H1 (cell line): ENCODE measurements around the gene FOXF1. TPM values are rescaled to one million over a fixed set of nuclear protein-coding genes. Genes with fewer than 3 reads are reported as not detected.

ENCODE experiments used
- CTBP2 ChIP-seq: IDR thresholded peaks from 2 replicates; pipeline ENCODE4 v1.7.0; 2011; ENCODE audit warnings: borderline replicate concordance, mild to moderate bottlenecking, moderate library complexity, mixed read lengths, low read length; ENCODE audit not compliant: insufficient read depth, insufficient read length
- EP300 ChIP-seq, 2 experiments: IDR thresholded peaks; 1 replicate in 1 of 2; 2 replicates in 1 of 2; pipeline ENCODE4 v1.6.1; 2011 to 2012; ENCODE audit warnings: low read depth in 2 of 2, low read length in 2 of 2, mild to moderate bottlenecking in 2 of 2, borderline replicate concordance in 1 of 2, inconsistent platforms in 1 of 2, moderate library complexity in 1 of 2
- GABPA ChIP-seq: IDR thresholded peaks from 2 replicates; pipeline ENCODE4 v1.6.1; 2011; ENCODE audit warnings: mild to moderate bottlenecking, low read length, moderate library complexity, borderline replicate concordance; ENCODE audit not compliant: insufficient read depth
- JUND ChIP-seq: IDR thresholded peaks from 2 replicates; pipeline ENCODE4 v1.6.1; 2011; ENCODE audit warnings: mild to moderate bottlenecking, improper control_type of control experiment, low read length
- MAX ChIP-seq: IDR thresholded peaks from 2 replicates; pipeline ENCODE4 v1.6.1; 2012; ENCODE audit warnings: inconsistent platforms
- POLR2A ChIP-seq, 2 experiments: IDR thresholded peaks; 1 replicate in 1 of 2; 2 replicates in 1 of 2; pipeline ENCODE4 v1.6.1; 2011; ENCODE audit warnings: low read depth in 2 of 2, low read length in 2 of 2, mild to moderate bottlenecking in 2 of 2; ENCODE audit errors: control extremely low read depth in 1 of 2
- POLR2AphosphoS5 ChIP-seq: IDR thresholded peaks from 2 replicates; pipeline ENCODE4 v1.6.1; 2011; ENCODE audit warnings: low read depth, low read length
- POU5F1 ChIP-seq: IDR thresholded peaks from 2 replicates; pipeline ENCODE4 v1.6.1; 2011; ENCODE audit warnings: low read depth, mild to moderate bottlenecking, low read length, moderate library complexity
- RBBP5 ChIP-seq: IDR thresholded peaks from 2 replicates; pipeline ENCODE4 v1.7.1; 2012; ENCODE audit warnings: low read depth, mild to moderate bottlenecking, inconsistent platforms, low read length, moderate library complexity, borderline replicate concordance
- SAP30 ChIP-seq: fragments of 300-600 bp; sonication (generic); IDR thresholded peaks from 2 replicates; pipeline ENCODE4 v1.7.1; 2012; ENCODE audit warnings: low read length, moderate library complexity, mild to moderate bottlenecking, inconsistent platforms; ENCODE audit not compliant: insufficient read depth, insufficient replicate concordance
- polyA plus RNA-seq, 7 experiments: library from polyadenylated mRNA; depleted of rRNA in 3 of 7; stranded (reverse) in 5 of 7; unstranded in 2 of 7; fragments of >200 nt in 5 of 7; fragments of 200-250 nt in 2 of 7; gene quantifications; 1 replicate in 5 of 7; 2 replicates in 1 of 7; 4 replicates in 1 of 7; pipeline versions ENCODE4 v1.2.1 to v1.2.3, GENCODE V29; 2011 to 2013; ENCODE audit warnings: missing spikeins in 2 of 7, mixed read lengths in 2 of 7
- total RNA-seq: library from RNA; stranded (reverse); fragmentation: NEBNext Ultra II Directional; extraction: Animal tissue kit (Norgen Biotek cat#: 25700); gene quantifications from 2 replicates; pipeline ENCODE4 v1.2.1, GENCODE V29; 2021
- TF ChIP-seq, protein P1 (sequence below): fragments of 300-600 bp; sonication (generic); IDR thresholded peaks from 2 replicates; pipeline ENCODE4 v1.7.1; 2012; ENCODE audit warnings: low read length, moderate library complexity, mild to moderate bottlenecking, inconsistent platforms; ENCODE audit not compliant: insufficient replicate concordance

The FOXF1 gene
- total and polyA plus RNA-seq, 2 of the 8 experiments (the other 6 are each of a cell fraction or from before 2014, with no cell fraction given), result 0.02 TPM; not detected in 1

DNA sequence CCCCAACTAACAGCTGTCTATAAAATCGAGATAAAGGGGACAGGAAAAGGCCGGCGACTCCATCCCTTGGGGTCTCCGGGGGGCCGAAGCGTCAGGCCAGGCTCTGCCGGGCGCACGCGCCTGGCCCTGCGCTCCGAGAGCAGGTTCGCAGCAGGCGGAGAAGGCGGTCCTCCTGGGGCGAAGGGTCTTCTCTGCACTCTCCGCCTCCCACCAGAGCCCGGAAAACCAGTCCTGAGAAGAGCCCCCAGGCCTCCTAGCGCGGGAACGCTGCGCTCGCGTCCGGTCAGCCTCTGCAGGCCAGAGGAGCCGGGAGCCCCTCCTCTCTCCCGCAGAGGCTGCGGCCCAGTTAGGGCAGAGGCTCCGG lies 5.1 kb downstream of the FOXF1 start (continued):
- TF ChIP-seq, protein P1, sequence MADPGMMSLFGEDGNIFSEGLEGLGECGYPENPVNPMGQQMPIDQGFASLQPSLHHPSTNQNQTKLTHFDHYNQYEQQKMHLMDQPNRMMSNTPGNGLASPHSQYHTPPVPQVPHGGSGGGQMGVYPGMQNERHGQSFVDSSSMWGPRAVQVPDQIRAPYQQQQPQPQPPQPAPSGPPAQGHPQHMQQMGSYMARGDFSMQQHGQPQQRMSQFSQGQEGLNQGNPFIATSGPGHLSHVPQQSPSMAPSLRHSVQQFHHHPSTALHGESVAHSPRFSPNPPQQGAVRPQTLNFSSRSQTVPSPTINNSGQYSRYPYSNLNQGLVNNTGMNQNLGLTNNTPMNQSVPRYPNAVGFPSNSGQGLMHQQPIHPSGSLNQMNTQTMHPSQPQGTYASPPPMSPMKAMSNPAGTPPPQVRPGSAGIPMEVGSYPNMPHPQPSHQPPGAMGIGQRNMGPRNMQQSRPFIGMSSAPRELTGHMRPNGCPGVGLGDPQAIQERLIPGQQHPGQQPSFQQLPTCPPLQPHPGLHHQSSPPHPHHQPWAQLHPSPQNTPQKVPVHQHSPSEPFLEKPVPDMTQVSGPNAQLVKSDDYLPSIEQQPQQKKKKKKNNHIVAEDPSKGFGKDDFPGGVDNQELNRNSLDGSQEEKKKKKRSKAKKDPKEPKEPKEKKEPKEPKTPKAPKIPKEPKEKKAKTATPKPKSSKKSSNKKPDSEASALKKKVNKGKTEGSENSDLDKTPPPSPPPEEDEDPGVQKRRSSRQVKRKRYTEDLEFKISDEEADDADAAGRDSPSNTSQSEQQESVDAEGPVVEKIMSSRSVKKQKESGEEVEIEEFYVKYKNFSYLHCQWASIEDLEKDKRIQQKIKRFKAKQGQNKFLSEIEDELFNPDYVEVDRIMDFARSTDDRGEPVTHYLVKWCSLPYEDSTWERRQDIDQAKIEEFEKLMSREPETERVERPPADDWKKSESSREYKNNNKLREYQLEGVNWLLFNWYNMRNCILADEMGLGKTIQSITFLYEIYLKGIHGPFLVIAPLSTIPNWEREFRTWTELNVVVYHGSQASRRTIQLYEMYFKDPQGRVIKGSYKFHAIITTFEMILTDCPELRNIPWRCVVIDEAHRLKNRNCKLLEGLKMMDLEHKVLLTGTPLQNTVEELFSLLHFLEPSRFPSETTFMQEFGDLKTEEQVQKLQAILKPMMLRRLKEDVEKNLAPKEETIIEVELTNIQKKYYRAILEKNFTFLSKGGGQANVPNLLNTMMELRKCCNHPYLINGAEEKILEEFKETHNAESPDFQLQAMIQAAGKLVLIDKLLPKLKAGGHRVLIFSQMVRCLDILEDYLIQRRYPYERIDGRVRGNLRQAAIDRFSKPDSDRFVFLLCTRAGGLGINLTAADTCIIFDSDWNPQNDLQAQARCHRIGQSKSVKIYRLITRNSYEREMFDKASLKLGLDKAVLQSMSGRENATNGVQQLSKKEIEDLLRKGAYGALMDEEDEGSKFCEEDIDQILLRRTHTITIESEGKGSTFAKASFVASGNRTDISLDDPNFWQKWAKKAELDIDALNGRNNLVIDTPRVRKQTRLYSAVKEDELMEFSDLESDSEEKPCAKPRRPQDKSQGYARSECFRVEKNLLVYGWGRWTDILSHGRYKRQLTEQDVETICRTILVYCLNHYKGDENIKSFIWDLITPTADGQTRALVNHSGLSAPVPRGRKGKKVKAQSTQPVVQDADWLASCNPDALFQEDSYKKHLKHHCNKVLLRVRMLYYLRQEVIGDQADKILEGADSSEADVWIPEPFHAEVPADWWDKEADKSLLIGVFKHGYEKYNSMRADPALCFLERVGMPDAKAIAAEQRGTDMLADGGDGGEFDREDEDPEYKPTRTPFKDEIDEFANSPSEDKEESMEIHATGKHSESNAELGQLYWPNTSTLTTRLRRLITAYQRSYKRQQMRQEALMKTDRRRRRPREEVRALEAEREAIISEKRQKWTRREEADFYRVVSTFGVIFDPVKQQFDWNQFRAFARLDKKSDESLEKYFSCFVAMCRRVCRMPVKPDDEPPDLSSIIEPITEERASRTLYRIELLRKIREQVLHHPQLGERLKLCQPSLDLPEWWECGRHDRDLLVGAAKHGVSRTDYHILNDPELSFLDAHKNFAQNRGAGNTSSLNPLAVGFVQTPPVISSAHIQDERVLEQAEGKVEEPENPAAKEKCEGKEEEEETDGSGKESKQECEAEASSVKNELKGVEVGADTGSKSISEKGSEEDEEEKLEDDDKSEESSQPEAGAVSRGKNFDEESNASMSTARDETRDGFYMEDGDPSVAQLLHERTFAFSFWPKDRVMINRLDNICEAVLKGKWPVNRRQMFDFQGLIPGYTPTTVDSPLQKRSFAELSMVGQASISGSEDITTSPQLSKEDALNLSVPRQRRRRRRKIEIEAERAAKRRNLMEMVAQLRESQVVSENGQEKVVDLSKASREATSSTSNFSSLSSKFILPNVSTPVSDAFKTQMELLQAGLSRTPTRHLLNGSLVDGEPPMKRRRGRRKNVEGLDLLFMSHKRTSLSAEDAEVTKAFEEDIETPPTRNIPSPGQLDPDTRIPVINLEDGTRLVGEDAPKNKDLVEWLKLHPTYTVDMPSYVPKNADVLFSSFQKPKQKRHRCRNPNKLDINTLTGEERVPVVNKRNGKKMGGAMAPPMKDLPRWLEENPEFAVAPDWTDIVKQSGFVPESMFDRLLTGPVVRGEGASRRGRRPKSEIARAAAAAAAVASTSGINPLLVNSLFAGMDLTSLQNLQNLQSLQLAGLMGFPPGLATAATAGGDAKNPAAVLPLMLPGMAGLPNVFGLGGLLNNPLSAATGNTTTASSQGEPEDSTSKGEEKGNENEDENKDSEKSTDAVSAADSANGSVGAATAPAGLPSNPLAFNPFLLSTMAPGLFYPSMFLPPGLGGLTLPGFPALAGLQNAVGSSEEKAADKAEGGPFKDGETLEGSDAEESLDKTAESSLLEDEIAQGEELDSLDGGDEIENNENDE, result no peak
- TF ChIP-seq EP300 (IDR thresholded peaks at IDR 0.05; ENCODE audit: borderline replicate concordance in 1 of 2, low read depth in 2 of 2, low read length in 2 of 2) (no peak), POLR2AphosphoS5 (no peak), GABPA (no peak), RBBP5 (no peak), POU5F1 (no peak), MAX (0 out of 2 replicates have a peak, but pooled peaks have one; percentile 20), CTBP2 (peak; percentile 100), SAP30 (no peak), POLR2A (IDR thresholded peaks at IDR 0.05; ENCODE audit: control extremely low read depth in 1 of 2, low read depth in 2 of 2, low read length in 2 of 2) (no peak), JUND (no peak)
